Body of pancreas (tissue), 4 donors: Measurements from ENCODE around the gene ACTA1. TPM values are rescaled to one million over a fixed set of nuclear protein-coding genes. Genes with fewer than 3 reads are reported as not detected.
"Not testable (repeated sequence)": the region's sequence is repeated elsewhere in the genome, so short reads cannot be mapped to it uniquely, and the experiment has no call there.

Experiments
- ATAC-seq: fragments of 150-250 bp; one replicate; pipeline ENCODE4 v1.9.1; 2016
- DNase-seq, 4 donors: peaks; one replicate each; pipeline ENCODE4 v3.0.0-alpha.2; 2019
- H3K27ac ChIP-seq, 4 donors: fragments of 200-600 bp; sonication (generic); 1 replicate in 3 of 4; 2 replicates in 1 of 4; pipeline versions ENCODE4 v1.5.1 to v1.6.1; 2016 to 2019; ENCODE audit warnings: mild to moderate bottlenecking in 1 of 4, mixed read lengths in 1 of 4, moderate library complexity in 1 of 4
- H3K27me3 ChIP-seq, 2 donors: fragments of 200-600 bp; sonication (generic); one replicate each; pipeline ENCODE4 v1.6.0; 2016; ENCODE audit warnings: mild to moderate bottlenecking in 1 of 2
- H3K36me3 ChIP-seq, 2 donors: fragments of 200-600 bp; sonication (generic); replicated peaks in 1 of 2; 2 replicates each; pipeline ENCODE4 v1.5.1; 2016; ENCODE audit warnings: low read depth in 2 of 2; ENCODE audit not compliant: insufficient read depth in 1 of 2
- H3K4me1 ChIP-seq: fragments of 200-600 bp; sonication (generic); one replicate; pipeline ENCODE4 v1.6.0; 2016
- H3K4me3 ChIP-seq, 2 donors: fragments of 200-600 bp; sonication (generic); 1 replicate in 1 of 2; 2 replicates in 1 of 2; pipeline ENCODE4 v1.5.1; 2016 to 2019
- H3K9me3 ChIP-seq, 3 donors: fragments of 200-600 bp; sonication (generic); 1 replicate in 2 of 3; 2 replicates in 1 of 3; pipeline ENCODE4 v1.5.1; 2016
- CTCF ChIP-seq, 7 experiments: fragments of 450-650 bp in 4 of 7; fragments of 200-600 bp in 3 of 7; sonication (generic) in 3 of 7; IDR thresholded peaks; one replicate each; pipeline ENCODE4 v1.5.1; 2016 to 2019; ENCODE audit warnings: antibody characterized with exemption in 7 of 7
- POLR2A ChIP-seq, 3 donors: fragments of 450-650 bp; IDR thresholded peaks; one replicate each; pipeline ENCODE4 v1.6.1; 2016; ENCODE audit warnings: antibody characterized with exemption in 3 of 3, mild to moderate bottlenecking in 2 of 3
- WGBS, 2 donors: methylation state at CpG; one replicate each; pipeline ENCODE4 v1.1.5; 2017; 5-methylcytosine and 5-hydroxymethylcytosine counted together
- intact Hi-C: fragments of 100-400 bp; cut with DNase I; formaldehyde crosslinking; loops from one replicate; pipeline ENCODE4 v1.15.1; 2023
- total RNA-seq, 2 donors: library from RNA; depleted of rRNA; stranded (reverse); fragments of >200 nt; gene quantifications; one replicate each; pipeline ENCODE4 v1.1.0, GENCODE V29; 2016

The ACTA1 gene
- total RNA-seq, 2 donors from 2014 or later: 7.6 TPM; not detected in 1

- 51 to 62% methylated on average over 5 of the region's 5 CpGs for WGBS, 2 donors
- H3K27me3 ChIP-seq: no peaks in the 10 kb centered on the region
- no peak for DNase-seq
- no peak overlapping the region for H3K27ac ChIP-seq
- no peaks in the 10 kb centered on the region for H3K4me1 ChIP-seq
- no peak overlapping the region for H3K4me3 ChIP-seq
- TF ChIP-seq POLR2A (IDR thresholded peaks at IDR 0.05) (no peak), CTCF (IDR thresholded peaks at IDR 0.05) (no peak)
- intact Hi-C loops: no loop called here
- no peaks in the 10 kb centered on the region for H3K36me3 ChIP-seq
- no peak for ATAC-seq
- H3K9me3 ChIP-seq: no peaks in the 10 kb centered on the region
Measured at GRCh38 chr1:229397762-229398161, 36.1 kb downstream of the ACTA1 start.

GRCh38 chr1:229396585-229397206 lies 37.2 kb downstream of the ACTA1 start:
- WGBS, 2 donors: 46 to 65% methylated on average over 11 of the region's 11 CpGs
- no peak for TF ChIP-seq CTCF (IDR thresholded peaks at IDR 0.05)
- no peak for TF ChIP-seq POLR2A (IDR thresholded peaks at IDR 0.05)
- H3K27ac ChIP-seq: no peak overlapping the region
- intact Hi-C loops: no loop called here
- ATAC-seq (no peak), DNase-seq (no peak)
- H3K4me3 ChIP-seq: no peak overlapping the region
- no peaks in the 10 kb centered on the region for H3K4me1 ChIP-seq
- no peaks in the 10 kb centered on the region for H3K27me3 ChIP-seq
- H3K36me3 ChIP-seq: no peaks in the 10 kb centered on the region
- H3K9me3 ChIP-seq: no peaks in the 10 kb centered on the region

- H3K36me3 ChIP-seq, intact Hi-C loops, H3K4me1 ChIP-seq, H3K4me3 ChIP-seq, ATAC-seq, H3K27ac ChIP-seq, H3K9me3 ChIP-seq, DNase-seq, H3K27me3 ChIP-seq: not testable (repeated sequence)
- 82 to 86% methylated on average over 5 of the region's 5 CpGs for WGBS, 2 donors
Measured at GRCh38 chr1:229394517-229394916, 39.4 kb downstream of the ACTA1 start.

- 68 to 77% methylated on average over 4 of the region's 4 CpGs for WGBS, 2 donors
- intact Hi-C loops: no loop called here
- DNase-seq: no peak
- Histone ChIP-seq H3K27ac (no peak overlapping the region), H3K4me1 (no peaks in the 10 kb centered on the region), H3K36me3 (no peaks in the 10 kb centered on the region), H3K9me3 (no peaks in the 10 kb centered on the region), H3K27me3 (no peaks in the 10 kb centered on the region), H3K4me3 (no peak overlapping the region)
- ATAC-seq: no peak
- TF ChIP-seq POLR2A (IDR thresholded peaks at IDR 0.05): no peak
- TF ChIP-seq CTCF (IDR thresholded peaks at IDR 0.05): no peak
Measured at GRCh38 chr1:229392936-229393335, 41.0 kb downstream of the ACTA1 start.

- H3K27me3 ChIP-seq: no peaks in the 10 kb centered on the region
- no peak overlapping the region for H3K27ac ChIP-seq
- WGBS, 2 donors: 88 to 89% methylated on average over 7 of the region's 7 CpGs
- intact Hi-C loops: no loop called here
- no peaks in the 10 kb centered on the region for H3K9me3 ChIP-seq
- no peak for ATAC-seq
- no peaks in the 10 kb centered on the region for H3K4me1 ChIP-seq
- H3K4me3 ChIP-seq: no peak overlapping the region
- no peaks in the 10 kb centered on the region for H3K36me3 ChIP-seq
- TF ChIP-seq CTCF (IDR thresholded peaks at IDR 0.05) (no peak), POLR2A (IDR thresholded peaks at IDR 0.05) (no peak)
- no peak for DNase-seq
Measured at GRCh38 chr1:229390130-229390529, 43.8 kb downstream of the ACTA1 start.
